Body of pancreas (tissue), 4 donors: ENCODE data around the gene METTL2B.
"Not testable (repeated sequence)": the region's sequence is repeated elsewhere in the genome, so short reads cannot be mapped to it uniquely, and the experiment has no call there.

Experiments
- CTCF ChIP-seq, 7 experiments: fragments of 450-650 bp in 4 of 7; fragments of 200-600 bp in 3 of 7; sonication (generic) in 3 of 7; IDR thresholded peaks; one replicate each; pipeline ENCODE4 v1.5.1; 2016 to 2019; ENCODE audit warnings: antibody characterized with exemption in 7 of 7
- POLR2A ChIP-seq, 3 donors: fragments of 450-650 bp; IDR thresholded peaks; one replicate each; pipeline ENCODE4 v1.6.1; 2016; ENCODE audit warnings: antibody characterized with exemption in 3 of 3, mild to moderate bottlenecking in 2 of 3

- TF ChIP-seq CTCF, POLR2A (IDR thresholded peaks at IDR 0.05): not testable (repeated sequence)
These were observed 28.9 kb downstream of the METTL2B start for GRCh38 chr7:128505416-128505815.
